ENCODE results near the gene SLC48A1.

DNA sequence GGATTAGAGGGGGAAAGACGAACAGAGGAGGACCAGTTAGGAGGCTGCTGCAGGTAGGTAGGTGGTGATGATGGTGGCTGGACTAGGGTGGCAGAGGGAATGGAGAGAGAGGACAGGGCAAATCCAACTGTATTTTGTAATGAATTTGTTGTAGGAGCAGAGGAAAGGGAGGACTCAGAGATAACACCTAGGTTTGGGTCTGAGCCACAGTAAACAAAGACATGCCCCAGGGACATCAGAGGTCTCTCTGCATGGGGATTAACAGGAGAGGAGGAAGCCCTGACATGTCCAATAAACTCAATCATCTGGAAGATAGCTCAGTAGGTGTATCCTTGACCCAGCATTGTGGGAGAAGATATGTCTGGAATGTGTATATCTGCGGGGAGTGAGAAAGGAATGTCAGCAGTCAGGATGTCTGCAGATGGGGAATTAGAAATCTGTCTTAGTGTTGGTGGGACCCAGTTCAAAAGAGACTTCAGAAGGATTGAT, 4.7 kb upstream of the SLC48A1 start:
- TF ChIP-seq CTCF (IDR thresholded peaks at IDR 0.05) (no peak), POLR2A (IDR thresholded peaks at IDR 0.05) (no peak)
